ENCODE measurements around the gene ATG3. TPM values are rescaled to one million over a fixed set of nuclear protein-coding genes. Genes with fewer than 3 reads are reported as not detected.

ATG3 gene
- 63.1 and 70.5 TPM in 2 replicates for total RNA-seq

GRCh38 chr3:112561734-112562529 lies at the start of gene ATG3, which contains the start of gene SLC35A5:
TSS of gene ATG3 (minus strand) at chr3:112561962. CDS start at chr3:112561528, 434 bp downstream.
TSS of gene SLC35A5 (plus strand) at chr3:112562045. CDS start at chr3:112563404, 1,359 bp downstream.

GRCh38 chr3:112498914-112499711 lies 62.6 kb downstream of the ATG3 start, which contains the start of gene BTLA:
TSS of gene BTLA (minus strand) at chr3:112499472. CDS start at chr3:112499358, 114 bp downstream.

Other genes starting within 250 kb of the ATG3 start
- gene CD200, start 228.8 kb downstream of the ATG3 start, total RNA-seq, result 1.3 and 5.5 TPM in 2 replicates
- under 0.01 TPM in 1 of 2 replicates, not detected in the other for gene BTLA, start 62.5 kb downstream of the ATG3 start, total RNA-seq
- 14.6 and 52.2 TPM in 2 replicates for gene SLC35A5, start 83 bp upstream of the ATG3 start, total RNA-seq
- gene CCDC80, start 79.2 kb upstream of the ATG3 start, total RNA-seq, result 3.4 and 53.7 TPM in 2 replicates

Data from bladder microvascular endothelial cell (primary cell).